SJCRH30 (cell line): ENCODE measurements around the gene NET1. TPM values are rescaled to one million over a fixed set of nuclear protein-coding genes. Genes with fewer than 3 reads are reported as not detected.

Source experiments
- total RNA-seq: library from RNA; depleted of rRNA; stranded (reverse); fragments of >200 nt; shearing (Covaris generic); gene quantifications from 2 replicates; pipeline ENCODE4 v1.2.3, GENCODE V29; 2014; rRNA removed

Gene NET1
- total RNA-seq, 1 experiment from 2014 or later = 154 TPM

Other genes with a start within 250 kb of the NET1 start
- 0.10 and 0.23 TPM in 2 replicates for gene AKR1C8, start 227.4 kb upstream of the NET1 start, total RNA-seq
- gene AKR1C4, start 215.7 kb upstream of the NET1 start, total RNA-seq = not detected in 2 replicates
- 0.10 and 0.20 TPM in 2 replicates for gene UCN3, start 47.6 kb upstream of the NET1 start, total RNA-seq
- gene TUBAL3, start 7.7 kb upstream of the NET1 start, total RNA-seq = not detected in 2 replicates
- not detected in 2 replicates for gene CALML5, start 87.0 kb downstream of the NET1 start, total RNA-seq
- gene CALML3, start 112.4 kb downstream of the NET1 start, total RNA-seq = not detected in 2 replicates